Uterus (tissue), 4 donors: ENCODE measurements around the gene UBE2H. TPM values are rescaled to one million over a fixed set of nuclear protein-coding genes. Genes with fewer than 3 reads are reported as not detected.

Source experiments
- DNase-seq, 2 donors: peaks; one replicate each; pipeline ENCODE4 v3.0.0-alpha.2; 2019 to 2020
- H3K27ac ChIP-seq, 2 donors: fragments of 200-600 bp; sonication (generic); 1 replicate in 1 of 2; 2 replicates in 1 of 2; pipeline ENCODE4 v1.5.1; 2016 to 2018
- H3K27me3 ChIP-seq, 2 donors: fragments of 200-600 bp; sonication (generic); one replicate each; pipeline ENCODE4 v1.5.1; 2018 to 2019; ENCODE audit warnings: control low read depth in 1 of 2
- H3K36me3 ChIP-seq, 2 donors: fragments of 200-600 bp; sonication (generic); one replicate each; pipeline ENCODE4 v1.5.1; 2019; ENCODE audit warnings: control low read depth in 1 of 2
- H3K4me1 ChIP-seq, 2 donors: fragments of 200-600 bp; sonication (generic); one replicate each; pipeline ENCODE4 v1.5.1; 2018 to 2019; ENCODE audit warnings: control low read depth in 1 of 2
- H3K4me3 ChIP-seq, 2 donors: fragments of 200-600 bp; sonication (generic); 1 replicate in 1 of 2; 2 replicates in 1 of 2; pipeline ENCODE4 v1.5.1; 2018 to 2019; ENCODE audit warnings: mild to moderate bottlenecking in 1 of 2
- H3K9me3 ChIP-seq, 2 donors: fragments of 200-600 bp; sonication (generic); one replicate each; pipeline ENCODE4 v1.5.1; 2019; ENCODE audit warnings: control low read depth in 1 of 2
- CTCF ChIP-seq, 4 experiments: fragments of 200-600 bp in 2 of 4; fragments of 450-650 bp in 2 of 4; sonication (generic) in 2 of 4; IDR thresholded peaks; one replicate each; pipeline ENCODE4 v1.5.1; 2016 to 2019; ENCODE audit warnings: antibody characterized with exemption in 4 of 4, mild to moderate bottlenecking in 2 of 4, moderate library complexity in 1 of 4
- POLR2A ChIP-seq, 2 donors: fragments of 450-650 bp; IDR thresholded peaks; one replicate each; pipeline ENCODE4 v1.6.1; 2016; ENCODE audit warnings: antibody characterized with exemption in 2 of 2, mild to moderate bottlenecking in 1 of 2, moderate library complexity in 1 of 2
- intact Hi-C: fragments of 100-400 bp; cut with DNase I; formaldehyde crosslinking; loops from one replicate; pipeline ENCODE4 v1.15.1; 2023; ENCODE audit warnings: low total_unique reads
- total RNA-seq, 4 donors: library from RNA; depleted of rRNA in 3 of 4; stranded (reverse); fragments of >200 nt in 3 of 4; gene quantifications; one replicate each; pipeline versions ENCODE4 v1.1.0 to v1.2.4, GENCODE V29; 2014 to 2023
- donor health status: DM: yes; HTN: yes; CAD: no.

UBE2H gene
- total RNA-seq, 4 donors from 2014 or later = 35.4 to 99.8 (median 53.1) TPM

GRCh38 chr7:129855935-129856717 lies 96.6 kb downstream of the UBE2H start:
- TF ChIP-seq CTCF (IDR thresholded peaks at IDR 0.05) (no peak), POLR2A (IDR thresholded peaks at IDR 0.05) (no peak)
- Histone ChIP-seq H3K9me3 (no peaks in the 10 kb centered on the region), H3K4me3 (no peak overlapping the region), H3K4me1 (peaks cover 5 to 6% of the 10 kb centered on the region in 2 donors), H3K36me3 (no peaks in the 10 kb centered on the region), H3K27ac (peak overlapping the region in 1 of 2 donors; percentile 48), H3K27me3 (no peaks in the 10 kb centered on the region)
- intact Hi-C loops = no loop called here
- no peak for DNase-seq

GRCh38 chr7:129855234-129855673 lies 97.5 kb downstream of the UBE2H start:
- Histone ChIP-seq H3K9me3 (no peaks in the 10 kb centered on the region), H3K27me3 (no peaks in the 10 kb centered on the region), H3K27ac (peak overlapping the region; percentile 4 to 42), H3K4me3 (no peak overlapping the region), H3K4me1 (peaks cover 5 to 6% of the 10 kb centered on the region in 2 donors), H3K36me3 (no peaks in the 10 kb centered on the region)
- DNase-seq = peak in 1 of 2 donors; percentile 44
- intact Hi-C loops = no loop called here
- TF ChIP-seq CTCF (IDR thresholded peaks at IDR 0.05) (no peak), POLR2A (IDR thresholded peaks at IDR 0.05) (no peak)

- Histone ChIP-seq H3K4me3 (no peak overlapping the region), H3K27me3 (no peaks in the 10 kb centered on the region), H3K36me3 (no peaks in the 10 kb centered on the region), H3K9me3 (no peaks in the 10 kb centered on the region), H3K4me1 (peaks cover 5 to 6% of the 10 kb centered on the region in 2 donors), H3K27ac (peak overlapping the region in 1 of 2 donors; percentile 42)
- TF ChIP-seq POLR2A (IDR thresholded peaks at IDR 0.05) (no peak), CTCF (IDR thresholded peaks at IDR 0.05) (no peak)
- DNase-seq = no peak
- intact Hi-C loops = no loop called here
These were observed 98.4 kb downstream of the UBE2H start for GRCh38 chr7:129854401-129854800.

- no peak for TF ChIP-seq CTCF (IDR thresholded peaks at IDR 0.05)
- TF ChIP-seq POLR2A (IDR thresholded peaks at IDR 0.05) = no peak
- intact Hi-C loops = no loop called here
- Histone ChIP-seq H3K27ac (peak overlapping the region in 1 of 2 donors; percentile 42), H3K4me3 (no peak overlapping the region), H3K27me3 (no peaks in the 10 kb centered on the region), H3K36me3 (no peaks in the 10 kb centered on the region), H3K9me3 (no peaks in the 10 kb centered on the region), H3K4me1 (peaks cover 5 to 6% of the 10 kb centered on the region in 2 donors)
- DNase-seq = no peak
These were observed 99.0 kb downstream of the UBE2H start for GRCh38 chr7:129853661-129854268.

- Histone ChIP-seq H3K4me1 (peaks cover 2 to 6% of the 10 kb centered on the region in 2 donors), H3K27me3 (no peaks in the 10 kb centered on the region), H3K36me3 (no peaks in the 10 kb centered on the region), H3K4me3 (no peak overlapping the region), H3K27ac (no peak overlapping the region), H3K9me3 (no peaks in the 10 kb centered on the region)
- TF ChIP-seq CTCF (IDR thresholded peaks at IDR 0.05) (no peak), POLR2A (IDR thresholded peaks at IDR 0.05) (no peak)
- intact Hi-C loops = no loop called here
- DNase-seq = no peak
These were observed 101.0 kb downstream of the UBE2H start for GRCh38 chr7:129851809-129852208.
